HUES64 (cell line): Measurements from ENCODE around the gene RNF217.
"Not testable (repeated sequence)": the region's sequence is repeated elsewhere in the genome, so short reads cannot be mapped to it uniquely, and the experiment has no call there.

Source experiments
- H3K27ac ChIP-seq: 2 replicates; pipeline ENCODE4 v1.7.0; 2013; ENCODE audit warnings: low read depth, low read length, inconsistent platforms
- H3K27me3 ChIP-seq: 2 replicates; pipeline ENCODE4 v1.6.1; 2013; ENCODE audit warnings: mild to moderate bottlenecking, low read length; ENCODE audit not compliant: insufficient read depth
- H3K36me3 ChIP-seq: 2 replicates; pipeline ENCODE4 v1.6.1; 2013; ENCODE audit warnings: mild to moderate bottlenecking, low read length; ENCODE audit not compliant: insufficient read depth
- H3K4me1 ChIP-seq: 2 replicates; pipeline ENCODE4 v1.6.1; 2013; ENCODE audit warnings: mild to moderate bottlenecking, low read length, moderate library complexity; ENCODE audit not compliant: insufficient read depth
- H3K4me3 ChIP-seq: 2 replicates; pipeline ENCODE4 v1.5.1; 2013; ENCODE audit warnings: mild to moderate bottlenecking, low read length, moderate library complexity
- H3K9ac ChIP-seq: 2 replicates; pipeline ENCODE4 v1.6.1; 2013; ENCODE audit warnings: mild to moderate bottlenecking, low read depth, low read length
- H3K9me3 ChIP-seq: 2 replicates; pipeline ENCODE4 v1.6.1; 2013; ENCODE audit warnings: low read depth, low read length; ENCODE audit not compliant: insufficient read depth
- WGBS: fragments of 150-250, 120-280 bp; methylation state at CpG from one replicate; pipeline ENCODE4 v1.1.7; 2013; ENCODE audit warnings: missing lambda C conversion rate; 5-methylcytosine and 5-hydroxymethylcytosine counted together

The RNF217 gene

DNA sequence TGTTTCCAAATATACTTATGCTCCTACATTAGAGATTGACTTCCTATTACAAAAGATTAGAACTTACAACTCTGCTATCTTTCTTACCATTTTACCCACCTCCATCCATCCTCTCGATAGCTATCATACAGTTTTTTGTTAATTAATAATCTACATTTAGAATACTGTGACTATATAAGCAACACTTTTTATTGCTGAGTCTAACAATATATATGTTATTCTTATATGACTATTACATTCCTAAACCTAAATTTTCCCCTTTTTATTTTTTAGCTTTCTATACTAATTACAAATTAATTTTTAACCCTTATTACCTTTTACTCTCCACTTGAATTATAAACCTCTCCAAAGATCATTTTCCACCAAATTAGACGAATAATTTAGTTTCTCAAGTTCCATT lies 57.0 kb downstream of the RNF217 start:
- Histone ChIP-seq H3K4me1 (peaks cover 27% of the 10 kb centered on the region), H3K36me3 (no peaks in the 10 kb centered on the region), H3K9ac (no peak overlapping the region), H3K27me3 (no peaks in the 10 kb centered on the region), H3K27ac (no peak overlapping the region), H3K9me3 (no peaks in the 10 kb centered on the region), H3K4me3 (no peak overlapping the region)
- WGBS, result 88% methylated on average over 1 of the region's 2 CpGs

GRCh38 chr6:125019918-125020317 lies 57.7 kb downstream of the RNF217 start:
- 77% methylated on average over 6 of the region's 6 CpGs for WGBS
- H3K27ac ChIP-seq, result no peak overlapping the region

GRCh38 chr6:125020385-125020784 lies 58.1 kb downstream of the RNF217 start:
- Histone ChIP-seq H3K36me3 (no peaks in the 10 kb centered on the region), H3K9me3 (no peaks in the 10 kb centered on the region), H3K4me3 (no peak overlapping the region), H3K4me1 (peaks cover 27% of the 10 kb centered on the region), H3K27ac (no peak overlapping the region), H3K9ac (no peak overlapping the region), H3K27me3 (no peaks in the 10 kb centered on the region)
- WGBS, result 50% methylated on average over 2 of the region's 4 CpGs

More at GRCh38 chr6:125019918-125020317, 57.7 kb downstream of the RNF217 start:
- Histone ChIP-seq H3K36me3 (no peaks in the 10 kb centered on the region), H3K9me3 (no peaks in the 10 kb centered on the region), H3K4me1 (peaks cover 27% of the 10 kb centered on the region), H3K27me3 (no peaks in the 10 kb centered on the region), H3K9ac (no peak overlapping the region), H3K4me3 (no peak overlapping the region)

DNA sequence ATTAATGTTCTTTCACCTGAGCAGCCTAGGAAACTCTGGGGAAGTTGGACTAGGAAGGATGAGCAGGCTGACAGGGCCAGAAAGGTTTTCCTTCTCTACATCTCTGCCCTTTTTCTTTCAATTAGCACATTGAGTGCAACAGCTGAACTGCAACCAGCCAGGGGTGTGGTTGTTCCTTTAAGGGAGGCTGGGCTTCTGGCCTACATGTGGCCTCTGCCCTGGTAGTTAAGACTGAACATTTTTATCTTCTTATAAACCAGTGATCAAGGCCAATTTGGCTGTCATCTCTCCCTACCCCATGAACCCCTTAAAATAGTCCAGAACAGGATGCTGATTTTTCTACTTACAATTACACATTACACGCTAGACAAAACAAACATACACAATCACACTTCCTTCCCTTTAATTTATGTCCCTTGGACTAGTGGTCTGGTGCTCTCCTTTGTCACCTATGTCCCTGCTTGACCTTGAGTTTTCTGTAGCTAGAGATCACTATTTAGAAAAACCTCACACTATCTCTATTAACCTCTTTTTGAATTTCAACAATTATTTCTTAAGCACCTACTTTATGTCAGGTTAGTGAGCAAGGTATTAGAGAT lies 60.3 kb downstream of the RNF217 start:
- 94% methylated on average over 1 of the region's 1 CpG for WGBS
- H3K4me3 ChIP-seq, result no peak overlapping the region
- no peaks in the 10 kb centered on the region for H3K9me3 ChIP-seq
- no peaks in the 10 kb centered on the region for H3K27me3 ChIP-seq
- H3K27ac ChIP-seq, result no peak overlapping the region
- no peak overlapping the region for H3K9ac ChIP-seq
- no peaks in the 10 kb centered on the region for H3K36me3 ChIP-seq
- peaks cover 27% of the 10 kb centered on the region for H3K4me1 ChIP-seq

- no peaks in the 10 kb centered on the region for H3K36me3 ChIP-seq
- no peak overlapping the region for H3K4me3 ChIP-seq
- H3K4me1 ChIP-seq, result peaks cover 7% of the 10 kb centered on the region
- no peaks in the 10 kb centered on the region for H3K27me3 ChIP-seq
- no peaks in the 10 kb centered on the region for H3K9me3 ChIP-seq
- no peak overlapping the region for H3K9ac ChIP-seq
- H3K27ac ChIP-seq, result no peak overlapping the region
- WGBS, result 81% methylated on average over 3 of the region's 3 CpGs
Observed at GRCh38 chr6:125025164-125025854, 63.1 kb downstream of the RNF217 start.

- Histone ChIP-seq H3K4me1 (no peaks in the 10 kb centered on the region), H3K27ac (no peak overlapping the region), H3K9ac (no peak overlapping the region), H3K27me3 (no peaks in the 10 kb centered on the region), H3K36me3 (no peaks in the 10 kb centered on the region), H3K9me3 (no peaks in the 10 kb centered on the region), H3K4me3 (no peak overlapping the region)
- 76% methylated on average over 3 of the region's 3 CpGs for WGBS
Observed at GRCh38 chr6:125027287-125027686, 65.0 kb downstream of the RNF217 start.

- Histone ChIP-seq H3K9me3 (no peaks in the 10 kb centered on the region), H3K36me3 (no peaks in the 10 kb centered on the region), H3K9ac (no peak overlapping the region), H3K27ac (no peak overlapping the region), H3K27me3 (no peaks in the 10 kb centered on the region), H3K4me1 (no peaks in the 10 kb centered on the region), H3K4me3 (no peak overlapping the region)
- 72% methylated on average over 6 of the region's 6 CpGs for WGBS
Observed at GRCh38 chr6:125030969-125031368, 68.7 kb downstream of the RNF217 start.

- Histone ChIP-seq H3K4me3 (no peak overlapping the region), H3K9ac (no peak overlapping the region), H3K4me1 (no peaks in the 10 kb centered on the region), H3K9me3 (no peaks in the 10 kb centered on the region), H3K27ac (no peak overlapping the region), H3K27me3 (no peaks in the 10 kb centered on the region), H3K36me3 (no peaks in the 10 kb centered on the region)
- 98% methylated on average over 1 of the region's 1 CpG for WGBS
Observed at GRCh38 chr6:125031385-125031784, 69.1 kb downstream of the RNF217 start.

DNA sequence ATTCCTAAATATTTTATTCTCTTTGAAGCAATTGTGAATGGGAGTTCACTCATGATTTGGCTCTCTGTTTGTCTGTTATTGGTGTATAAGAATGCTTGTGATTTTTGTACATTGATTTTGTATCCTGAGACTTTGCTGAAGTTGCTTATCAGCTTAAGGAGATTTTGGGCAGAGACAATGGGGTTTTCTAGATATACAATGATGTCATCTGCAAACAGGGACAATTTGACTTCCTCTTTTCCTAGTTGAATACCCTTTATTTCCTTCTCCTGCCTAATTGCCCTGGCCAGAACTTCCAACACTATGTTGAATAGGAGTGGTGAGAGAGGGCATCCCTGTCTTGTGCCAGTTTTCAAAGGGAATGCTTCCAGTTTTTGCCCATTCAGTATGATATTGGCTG lies 72.7 kb downstream of the RNF217 start:
- not testable (repeated sequence) for H3K4me3 ChIP-seq, H3K4me1 ChIP-seq, H3K27ac ChIP-seq, H3K9ac ChIP-seq, H3K36me3 ChIP-seq, H3K9me3 ChIP-seq, H3K27me3 ChIP-seq

- not testable (repeated sequence) for H3K36me3 ChIP-seq, H3K9ac ChIP-seq, H3K27me3 ChIP-seq, H3K4me1 ChIP-seq, H3K4me3 ChIP-seq, H3K27ac ChIP-seq, H3K9me3 ChIP-seq
- 98% methylated on average over 4 of the region's 4 CpGs for WGBS
Observed at GRCh38 chr6:125036486-125036885, 74.2 kb downstream of the RNF217 start.

- H3K27ac ChIP-seq, result no peak overlapping the region
- H3K27me3 ChIP-seq, result no peaks in the 10 kb centered on the region
- H3K9ac ChIP-seq, result no peak overlapping the region
- no peak overlapping the region for H3K4me3 ChIP-seq
- H3K36me3 ChIP-seq, result no peaks in the 10 kb centered on the region
- H3K9me3 ChIP-seq, result no peaks in the 10 kb centered on the region
- 95% methylated on average over 2 of the region's 2 CpGs for WGBS
- H3K4me1 ChIP-seq, result no peaks in the 10 kb centered on the region
Observed at GRCh38 chr6:125037827-125038226, 75.6 kb downstream of the RNF217 start.

DNA sequence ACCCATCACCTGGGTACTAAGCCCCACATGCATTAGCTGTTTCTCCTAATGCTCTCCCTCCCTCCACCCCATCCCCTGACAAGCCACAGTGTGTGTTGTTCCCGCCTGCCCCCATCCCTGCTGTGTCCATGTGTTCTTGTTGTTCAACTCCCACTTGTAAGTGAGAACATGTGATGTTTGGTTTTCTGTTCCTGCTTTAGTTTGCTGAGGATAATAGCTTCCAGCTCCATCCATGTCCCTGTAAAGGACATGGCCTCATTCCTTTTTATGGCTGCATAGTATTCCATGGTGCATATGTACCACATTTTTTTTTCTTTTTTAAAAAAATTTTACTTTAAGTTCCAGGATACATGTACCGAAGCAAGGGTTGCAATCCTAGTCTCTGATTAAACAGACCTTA lies 76.7 kb downstream of the RNF217 start:
- H3K27me3 ChIP-seq, result no peaks in the 10 kb centered on the region
- H3K4me1 ChIP-seq, result peaks cover 4% of the 10 kb centered on the region; the same call in 1 of the 2 replicates
- WGBS, result 92% methylated on average over 2 of the region's 2 CpGs
- no peaks in the 10 kb centered on the region for H3K36me3 ChIP-seq
- no peaks in the 10 kb centered on the region for H3K9me3 ChIP-seq
- H3K9ac ChIP-seq, result no peak overlapping the region
- no peak overlapping the region for H3K27ac ChIP-seq
- H3K4me3 ChIP-seq, result no peak overlapping the region
